Spleen (tissue), 7 donors: ENCODE measurements around the gene KLF3.

ENCODE experiments used
- CTCF ChIP-seq, 11 experiments: fragments of 200-600 bp in 7 of 11; fragments of 450-650 bp in 4 of 11; sonication (generic) in 4 of 11; IDR thresholded peaks in 8 of 11; conservative IDR thresholded peaks in 3 of 11; 1 replicate in 7 of 11; 2 replicates in 4 of 11; pipeline versions ENCODE4 v1.4.0 to v1.8.0; 2016 to 2021; ENCODE audit warnings: antibody characterized with exemption in 11 of 11, inconsistent platforms in 4 of 11, mild to moderate bottlenecking in 1 of 11
- POLR2A ChIP-seq, 3 donors: fragments of 450-650 bp; IDR thresholded peaks; one replicate each; pipeline ENCODE4 v1.5.1; 2017; ENCODE audit warnings: antibody characterized with exemption in 3 of 3, mild to moderate bottlenecking in 1 of 3
- POLR2AphosphoS5 ChIP-seq, 3 donors: sonication (generic); formaldehyde crosslinking; IDR thresholded peaks; one replicate each; pipeline ENCODE4 v1.5.1; 2017; ENCODE audit warnings: antibody characterized with exemption in 3 of 3
- donor health status: DM: no; HTN: no; CAD: no; lungs with moderate emphysema.
- donor health status: DM: no; HTN: no; CAD: no.
- donor health status: DM: no; HTN: no; CAD: no.

- no peak for TF ChIP-seq CTCF (IDR thresholded peaks at IDR 0.05 in 8 of 11, conservative IDR thresholded peaks at IDR 0.05 in 3 of 11)
- TF ChIP-seq POLR2AphosphoS5 (IDR thresholded peaks at IDR 0.05): no peak
- TF ChIP-seq POLR2A (IDR thresholded peaks at IDR 0.05): no peak
Observed at GRCh38 chr4:38734911-38735310, 70.9 kb downstream of the KLF3 start.
